ENCODE measurements around the gene RANBP2.
"Not testable (repeated sequence)": the region's sequence is repeated elsewhere in the genome, so short reads cannot be mapped to it uniquely, and the experiment has no call there.

The RANBP2 gene

GRCh38 chr2:108719149-108720044 is at the start of gene RANBP2:
Gene RANBP2 (plus strand): TSS chr2:108719482. CDS start chr2:108719607, 125 bp downstream.
- peak; percentile 99 for DNase-seq (ENCODE audit: low read depth)
- H3K4me3 ChIP-seq (ENCODE audit: low read depth, low read length): peak within 1 kb of the TSS; percentile 99
- TF ChIP-seq CTCF (IDR thresholded peaks at IDR 0.05; ENCODE audit: insufficient read depth, low read depth, low read length, missing control alignments): no peak

- H3K4me3 ChIP-seq (ENCODE audit: low read depth, low read length); DNase-seq (ENCODE audit: low read depth): not testable (repeated sequence)
Observed at GRCh38 chr2:108670282-108670681, 49.0 kb upstream of the RANBP2 start.

GRCh38 chr2:108672200-108672805 is 47.0 kb upstream of the RANBP2 start:
- H3K4me3 ChIP-seq (ENCODE audit: low read depth, low read length); DNase-seq (ENCODE audit: low read depth): not testable (repeated sequence)

GRCh38 chr2:108676522-108676921 is 42.8 kb upstream of the RANBP2 start:
- not testable (repeated sequence) for H3K4me3 ChIP-seq (ENCODE audit: low read depth, low read length); DNase-seq (ENCODE audit: low read depth)

- H3K4me3 ChIP-seq (ENCODE audit: low read depth, low read length); DNase-seq (ENCODE audit: low read depth): not testable (repeated sequence)
Observed at GRCh38 chr2:108677239-108677744, 42.0 kb upstream of the RANBP2 start.

GRCh38 chr2:108678198-108678651 is 41.1 kb upstream of the RANBP2 start:
- not testable (repeated sequence) for DNase-seq (ENCODE audit: low read depth); H3K4me3 ChIP-seq (ENCODE audit: low read depth, low read length)

- not testable (repeated sequence) for H3K4me3 ChIP-seq (ENCODE audit: low read depth, low read length); DNase-seq (ENCODE audit: low read depth)
Observed at GRCh38 chr2:108680805-108681204, 38.5 kb upstream of the RANBP2 start.

GRCh38 chr2:108688818-108689756 is 30.2 kb upstream of the RANBP2 start:
- H3K4me3 ChIP-seq (ENCODE audit: low read depth, low read length); DNase-seq (ENCODE audit: low read depth): not testable (repeated sequence)

- H3K4me3 ChIP-seq (ENCODE audit: low read depth, low read length); DNase-seq (ENCODE audit: low read depth): not testable (repeated sequence)
Observed at GRCh38 chr2:108690001-108690400, 29.3 kb upstream of the RANBP2 start.

- TF ChIP-seq CTCF (IDR thresholded peaks at IDR 0.05; ENCODE audit: insufficient read depth, low read depth, low read length, missing control alignments): no peak
- H3K4me3 ChIP-seq (ENCODE audit: low read depth, low read length): no peak overlapping the region
Observed at GRCh38 chr2:108691447-108691846, 27.8 kb upstream of the RANBP2 start.

GRCh38 chr2:108701208-108701607 is 18.1 kb upstream of the RANBP2 start:
- DNase-seq (ENCODE audit: low read depth): no peak
- no peak overlapping the region for H3K4me3 ChIP-seq (ENCODE audit: low read depth, low read length)
- no peak for TF ChIP-seq CTCF (IDR thresholded peaks at IDR 0.05; ENCODE audit: insufficient read depth, low read depth, low read length, missing control alignments)

More at GRCh38 chr2:108691447-108691846, 27.8 kb upstream of the RANBP2 start:
- DNase-seq (ENCODE audit: low read depth): no peak

All from GM12865 (cell line).